Measurements from ENCODE around the gene NME9. TPM values are rescaled to one million over a fixed set of nuclear protein-coding genes. Genes with fewer than 3 reads are reported as not detected.

NME9 gene
- total RNA-seq, 4 donors from 2014 or later: 0.40 TPM; not detected in 3

DNA sequence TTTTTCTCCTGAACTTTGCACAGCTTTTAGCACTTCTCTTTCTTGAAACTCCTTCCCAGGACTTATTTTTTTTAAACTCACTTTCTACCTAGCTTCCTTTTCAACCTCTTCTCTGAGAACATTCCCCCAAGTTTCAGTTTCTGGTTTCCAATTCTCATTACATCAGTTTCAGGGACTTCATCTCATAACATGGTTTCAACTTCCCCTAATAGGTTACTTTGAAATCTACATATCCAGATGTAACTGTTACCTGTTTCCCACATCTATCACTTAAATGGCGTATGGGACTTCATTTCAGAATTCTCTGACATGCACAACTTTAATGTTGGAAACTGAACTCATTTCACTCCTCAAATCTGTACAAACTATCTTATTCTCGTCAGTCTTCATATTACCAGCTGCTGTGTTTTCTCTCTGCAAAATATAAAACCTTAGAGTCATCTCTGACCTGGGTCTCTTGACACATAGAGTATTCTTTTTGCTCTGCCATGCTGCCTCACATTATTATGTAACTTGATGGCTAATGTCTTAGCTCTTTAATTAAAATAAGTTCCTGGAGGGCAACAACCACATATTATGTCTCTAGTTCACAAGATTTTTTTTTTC lies 58.4 kb downstream of the NME9 start:
- Histone ChIP-seq H3K27me3 (no peaks in the 10 kb centered on the region), H3K4me3 (no peak overlapping the region), H3K36me3 (peaks cover 43 to 94% (median 79%) of the 10 kb centered on the region in 4 donors), H3K27ac (replicated peaks in 1 of 4) (no peak overlapping the region), H3K4me1 (no peaks in the 10 kb centered on the region), H3K9me3 (no peaks in the 10 kb centered on the region)
- intact Hi-C loops (cut with DNase I): no loop called here
- TF ChIP-seq, protein P1, sequence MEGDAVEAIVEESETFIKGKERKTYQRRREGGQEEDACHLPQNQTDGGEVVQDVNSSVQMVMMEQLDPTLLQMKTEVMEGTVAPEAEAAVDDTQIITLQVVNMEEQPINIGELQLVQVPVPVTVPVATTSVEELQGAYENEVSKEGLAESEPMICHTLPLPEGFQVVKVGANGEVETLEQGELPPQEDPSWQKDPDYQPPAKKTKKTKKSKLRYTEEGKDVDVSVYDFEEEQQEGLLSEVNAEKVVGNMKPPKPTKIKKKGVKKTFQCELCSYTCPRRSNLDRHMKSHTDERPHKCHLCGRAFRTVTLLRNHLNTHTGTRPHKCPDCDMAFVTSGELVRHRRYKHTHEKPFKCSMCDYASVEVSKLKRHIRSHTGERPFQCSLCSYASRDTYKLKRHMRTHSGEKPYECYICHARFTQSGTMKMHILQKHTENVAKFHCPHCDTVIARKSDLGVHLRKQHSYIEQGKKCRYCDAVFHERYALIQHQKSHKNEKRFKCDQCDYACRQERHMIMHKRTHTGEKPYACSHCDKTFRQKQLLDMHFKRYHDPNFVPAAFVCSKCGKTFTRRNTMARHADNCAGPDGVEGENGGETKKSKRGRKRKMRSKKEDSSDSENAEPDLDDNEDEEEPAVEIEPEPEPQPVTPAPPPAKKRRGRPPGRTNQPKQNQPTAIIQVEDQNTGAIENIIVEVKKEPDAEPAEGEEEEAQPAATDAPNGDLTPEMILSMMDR (IDR thresholded peaks at IDR 0.05): no peak
- TF ChIP-seq EP300 (IDR thresholded peaks at IDR 0.05): no peak
- TF ChIP-seq POLR2A (IDR thresholded peaks at IDR 0.05; ENCODE audit: low read depth): no peak
- TF ChIP-seq POLR2AphosphoS5 (IDR thresholded peaks at IDR 0.05): no peak
- no peak for DNase-seq (ENCODE audit: extremely low spot score)
- 92% methylated on average over 2 of the region's 2 CpGs for WGBS

DNA sequence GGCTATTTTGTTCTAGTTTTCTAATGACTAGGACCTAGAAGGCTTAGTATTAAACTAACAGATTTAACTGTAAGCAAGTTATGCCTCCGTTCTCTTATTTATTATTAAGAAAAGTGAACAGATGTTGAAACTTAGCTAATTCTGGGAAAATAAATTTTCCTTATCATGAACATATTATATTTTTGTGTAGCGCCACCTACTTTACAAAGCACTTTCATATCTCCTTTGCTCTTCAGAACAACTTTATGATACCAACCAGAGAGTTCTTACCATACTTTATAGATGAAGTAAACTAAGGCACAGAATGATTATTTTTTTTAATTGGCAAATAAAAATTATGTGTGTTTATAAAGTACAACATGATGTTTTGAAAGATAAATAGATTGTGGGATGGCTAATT lies 59.4 kb downstream of the NME9 start:
- intact Hi-C loops (cut with DNase I): no loop called here
- Histone ChIP-seq H3K27ac (replicated peaks in 1 of 4) (no peak overlapping the region), H3K27me3 (no peaks in the 10 kb centered on the region), H3K36me3 (peaks cover 36 to 95% (median 77%) of the 10 kb centered on the region in 4 donors), H3K4me3 (no peak overlapping the region), H3K4me1 (no peaks in the 10 kb centered on the region), H3K9me3 (no peaks in the 10 kb centered on the region)
- DNase-seq (ENCODE audit: extremely low spot score): no peak
- no peak for TF ChIP-seq POLR2A (IDR thresholded peaks at IDR 0.05; ENCODE audit: low read depth)
- TF ChIP-seq POLR2AphosphoS5 (IDR thresholded peaks at IDR 0.05): no peak
- TF ChIP-seq EP300 (IDR thresholded peaks at IDR 0.05): no peak
- TF ChIP-seq, protein P1 (IDR thresholded peaks at IDR 0.05): no peak
- WGBS: 85% methylated on average over 2 of the region's 2 CpGs

DNA sequence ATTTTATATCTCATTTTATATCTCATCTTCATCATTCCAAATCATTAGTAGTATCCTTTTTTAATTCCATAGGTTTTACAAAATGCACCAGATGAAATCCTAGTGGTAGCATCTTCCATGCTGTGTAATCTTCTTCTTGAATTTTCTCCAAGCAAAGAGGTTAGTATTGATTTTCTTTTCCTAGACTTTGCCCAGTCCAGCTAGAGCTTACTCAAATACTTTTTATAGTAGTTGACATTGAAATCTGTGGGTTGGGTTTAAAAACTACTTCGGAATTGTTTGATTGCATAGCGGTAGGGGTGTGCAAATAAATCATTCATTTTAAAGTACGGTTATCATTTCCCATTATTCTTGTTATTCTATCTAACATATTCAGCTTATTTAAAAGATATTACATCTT lies 62.6 kb downstream of the NME9 start:
- Histone ChIP-seq H3K27me3 (no peaks in the 10 kb centered on the region), H3K4me3 (no peak overlapping the region), H3K9me3 (no peaks in the 10 kb centered on the region), H3K36me3 (peaks cover 20 to 90% (median 64%) of the 10 kb centered on the region in 4 donors), H3K4me1 (no peaks in the 10 kb centered on the region), H3K27ac (replicated peaks in 1 of 4) (no peak overlapping the region)
- 95% methylated on average over 3 of the region's 3 CpGs for WGBS
- intact Hi-C loops (cut with DNase I): no loop called here
- TF ChIP-seq EP300 (IDR thresholded peaks at IDR 0.05): no peak
- TF ChIP-seq POLR2AphosphoS5 (IDR thresholded peaks at IDR 0.05): no peak
- TF ChIP-seq POLR2A (IDR thresholded peaks at IDR 0.05; ENCODE audit: low read depth): no peak
- TF ChIP-seq, protein P1 (IDR thresholded peaks at IDR 0.05): no peak
- DNase-seq (ENCODE audit: extremely low spot score): no peak

DNA sequence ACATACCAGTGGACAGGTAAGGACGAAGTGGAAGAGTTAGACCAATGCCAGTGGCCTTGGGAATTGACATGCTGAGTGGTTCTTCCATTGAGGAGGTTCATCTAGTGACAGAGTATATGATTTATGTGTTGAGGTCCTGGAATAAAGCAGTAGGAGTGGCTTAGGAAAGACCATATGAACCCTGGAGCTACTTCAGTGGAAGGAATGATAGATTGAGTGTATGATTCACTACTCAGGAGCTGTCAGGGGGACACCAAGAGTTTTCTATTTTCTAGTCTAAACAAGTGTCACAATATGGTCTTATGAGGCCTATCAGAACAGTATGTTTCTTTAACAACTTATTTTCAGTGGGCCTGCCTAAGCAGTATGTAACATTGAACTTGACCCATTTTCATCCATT lies 63.9 kb downstream of the NME9 start:
- H3K27me3 ChIP-seq: no peaks in the 10 kb centered on the region
- H3K27ac ChIP-seq (replicated peaks in 1 of 4): no peak overlapping the region
- TF ChIP-seq, protein P1 (IDR thresholded peaks at IDR 0.05): no peak
- TF ChIP-seq POLR2A (IDR thresholded peaks at IDR 0.05; ENCODE audit: low read depth) (no peak), EP300 (IDR thresholded peaks at IDR 0.05) (no peak), POLR2AphosphoS5 (IDR thresholded peaks at IDR 0.05) (no peak)
- H3K9me3 ChIP-seq: no peaks in the 10 kb centered on the region
- DNase-seq (ENCODE audit: extremely low spot score): no peak
- H3K4me3 ChIP-seq: no peak overlapping the region
- WGBS: 85% methylated on average over 1 of the region's 1 CpG
- H3K4me1 ChIP-seq: no peaks in the 10 kb centered on the region
- peaks cover 10 to 83% (median 52%) of the 10 kb centered on the region in 4 donors for H3K36me3 ChIP-seq
- intact Hi-C loops (cut with DNase I): no loop called here

DNA sequence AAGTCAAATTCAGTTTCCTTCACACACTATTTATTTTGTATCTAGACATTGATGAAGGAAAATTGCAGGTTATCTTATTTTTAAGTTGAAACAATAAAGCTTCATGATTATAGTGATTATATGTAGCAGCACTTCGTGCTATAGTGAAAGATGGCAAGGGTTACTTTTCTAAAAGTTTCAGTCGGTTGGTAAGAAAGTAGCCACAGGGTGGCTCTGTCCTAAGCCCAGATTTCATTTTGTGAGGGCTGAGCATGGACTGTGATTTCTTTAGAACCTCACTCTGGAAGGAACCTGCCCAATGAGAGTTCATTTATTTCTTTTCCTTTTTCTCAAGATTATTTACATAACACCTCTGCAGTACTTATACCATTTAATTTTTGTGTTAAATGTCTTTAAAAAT lies 66.5 kb downstream of the NME9 start:
- Histone ChIP-seq H3K4me3 (no peak overlapping the region), H3K4me1 (no peaks in the 10 kb centered on the region), H3K9me3 (no peaks in the 10 kb centered on the region), H3K27me3 (no peaks in the 10 kb centered on the region), H3K36me3 (peaks cover 10 to 86% (median 57%) of the 10 kb centered on the region in 4 donors), H3K27ac (replicated peaks in 1 of 4) (no peak overlapping the region)
- TF ChIP-seq POLR2AphosphoS5 (IDR thresholded peaks at IDR 0.05) (no peak), EP300 (IDR thresholded peaks at IDR 0.05) (no peak), POLR2A (IDR thresholded peaks at IDR 0.05; ENCODE audit: low read depth) (no peak)
- TF ChIP-seq, protein P1 (IDR thresholded peaks at IDR 0.05): no peak
- 58% methylated on average over 2 of the region's 2 CpGs for WGBS
- intact Hi-C loops (cut with DNase I): no loop called here
- no peak for DNase-seq (ENCODE audit: extremely low spot score)

All from esophagus muscularis mucosa (tissue), 4 donors.